ENCODE measurements around the gene FEM1C.

Gene FEM1C

GRCh38 chr5:115478281-115478680 is 66.3 kb downstream of the FEM1C start:
- TF ChIP-seq, protein P1, sequence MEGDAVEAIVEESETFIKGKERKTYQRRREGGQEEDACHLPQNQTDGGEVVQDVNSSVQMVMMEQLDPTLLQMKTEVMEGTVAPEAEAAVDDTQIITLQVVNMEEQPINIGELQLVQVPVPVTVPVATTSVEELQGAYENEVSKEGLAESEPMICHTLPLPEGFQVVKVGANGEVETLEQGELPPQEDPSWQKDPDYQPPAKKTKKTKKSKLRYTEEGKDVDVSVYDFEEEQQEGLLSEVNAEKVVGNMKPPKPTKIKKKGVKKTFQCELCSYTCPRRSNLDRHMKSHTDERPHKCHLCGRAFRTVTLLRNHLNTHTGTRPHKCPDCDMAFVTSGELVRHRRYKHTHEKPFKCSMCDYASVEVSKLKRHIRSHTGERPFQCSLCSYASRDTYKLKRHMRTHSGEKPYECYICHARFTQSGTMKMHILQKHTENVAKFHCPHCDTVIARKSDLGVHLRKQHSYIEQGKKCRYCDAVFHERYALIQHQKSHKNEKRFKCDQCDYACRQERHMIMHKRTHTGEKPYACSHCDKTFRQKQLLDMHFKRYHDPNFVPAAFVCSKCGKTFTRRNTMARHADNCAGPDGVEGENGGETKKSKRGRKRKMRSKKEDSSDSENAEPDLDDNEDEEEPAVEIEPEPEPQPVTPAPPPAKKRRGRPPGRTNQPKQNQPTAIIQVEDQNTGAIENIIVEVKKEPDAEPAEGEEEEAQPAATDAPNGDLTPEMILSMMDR (IDR thresholded peaks at IDR 0.05; ENCODE audit: control insufficient read depth, extremely low read depth, insufficient read depth): no peak
- no peak overlapping the region for H3K4me3 ChIP-seq (ENCODE audit: low read depth, low read length)
- no peak for DNase-seq (ENCODE audit: low read depth)

DNA sequence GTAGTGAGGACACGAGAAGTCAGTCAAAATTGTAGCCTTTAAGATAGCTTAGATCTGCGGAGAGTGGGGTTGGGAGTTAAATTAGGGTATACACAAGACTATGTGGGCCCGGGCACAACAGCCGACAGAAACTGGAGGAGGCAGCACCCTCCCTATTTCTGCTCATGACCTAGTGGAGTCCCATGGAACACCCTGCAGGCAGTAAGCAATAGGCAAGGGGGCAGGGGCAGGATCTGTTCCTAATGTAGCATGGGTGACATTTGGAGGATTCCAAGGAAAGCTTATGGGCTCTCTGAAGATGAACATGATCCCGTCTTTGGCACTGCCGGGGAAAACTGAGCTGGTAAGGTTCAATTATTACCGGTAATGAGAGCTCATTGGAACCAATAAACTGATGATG is 67.0 kb downstream of the FEM1C start:
- no peak for DNase-seq (ENCODE audit: low read depth)
- TF ChIP-seq, protein P1 (IDR thresholded peaks at IDR 0.05; ENCODE audit: control insufficient read depth, extremely low read depth, insufficient read depth): no peak
- no peak overlapping the region for H3K4me3 ChIP-seq (ENCODE audit: low read depth, low read length)

DNA sequence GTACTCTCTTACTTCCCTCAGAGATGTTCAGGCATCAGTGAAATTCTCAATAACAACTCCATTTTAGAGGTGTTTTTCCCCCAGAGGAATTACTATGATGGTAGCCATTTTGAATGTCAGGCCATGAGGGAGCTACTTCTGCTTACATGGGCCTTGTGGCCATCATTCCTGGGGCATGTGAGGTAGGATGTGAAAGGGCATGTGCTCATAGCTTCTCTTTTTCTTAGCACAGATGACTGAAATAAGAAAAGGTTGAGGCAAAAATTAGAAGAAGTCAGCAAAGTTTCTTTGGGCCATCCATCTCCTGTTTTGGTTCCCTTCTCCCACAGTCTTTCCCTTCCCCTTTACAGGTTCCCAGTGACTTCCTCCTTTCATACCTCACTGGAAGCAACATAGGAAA is 68.8 kb downstream of the FEM1C start:
- H3K4me3 ChIP-seq (ENCODE audit: low read depth, low read length): no peak overlapping the region
- TF ChIP-seq, protein P1 (IDR thresholded peaks at IDR 0.05; ENCODE audit: control insufficient read depth, extremely low read depth, insufficient read depth): no peak
- DNase-seq (ENCODE audit: low read depth): no peak

DNA sequence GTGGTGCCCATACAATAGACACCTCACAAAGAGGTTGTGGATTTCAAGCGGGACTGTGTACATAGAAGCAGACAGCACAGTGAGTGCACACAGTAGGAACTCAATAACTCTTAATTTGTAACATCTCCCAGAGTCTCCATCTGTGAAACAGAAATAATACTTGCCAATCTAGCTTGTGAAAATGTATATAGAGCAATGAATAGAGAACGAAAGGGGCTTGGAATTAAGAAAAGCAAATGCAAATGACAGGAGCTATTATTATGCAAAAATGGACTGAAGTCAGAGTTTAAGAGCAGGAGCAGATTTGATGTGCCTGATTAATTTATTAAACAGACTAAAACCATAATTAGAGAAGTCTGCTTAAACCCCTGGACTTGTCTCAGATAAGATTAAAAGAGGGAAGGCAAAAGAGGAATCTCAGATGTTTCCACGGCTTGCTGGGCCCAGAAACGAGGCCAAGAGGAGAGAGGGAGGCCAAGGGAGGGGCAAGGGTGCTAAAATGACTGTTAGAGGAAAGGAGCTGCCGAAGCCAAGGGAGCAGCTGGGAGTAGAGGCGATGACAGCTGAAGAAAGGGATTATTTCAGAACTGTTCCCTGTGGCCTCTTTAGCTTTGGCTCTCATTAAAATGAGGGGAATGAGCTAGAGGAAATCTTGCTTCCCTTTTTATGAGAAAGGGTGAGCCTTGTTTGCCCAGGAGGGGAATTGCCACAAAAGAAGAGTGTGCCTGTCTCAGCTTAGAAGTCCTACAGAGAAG is 72.1 kb downstream of the FEM1C start:
- TF ChIP-seq, protein P1 (IDR thresholded peaks at IDR 0.05; ENCODE audit: control insufficient read depth, extremely low read depth, insufficient read depth): no peak
- DNase-seq (ENCODE audit: low read depth): no peak
- no peak overlapping the region for H3K4me3 ChIP-seq (ENCODE audit: low read depth, low read length)

DNA sequence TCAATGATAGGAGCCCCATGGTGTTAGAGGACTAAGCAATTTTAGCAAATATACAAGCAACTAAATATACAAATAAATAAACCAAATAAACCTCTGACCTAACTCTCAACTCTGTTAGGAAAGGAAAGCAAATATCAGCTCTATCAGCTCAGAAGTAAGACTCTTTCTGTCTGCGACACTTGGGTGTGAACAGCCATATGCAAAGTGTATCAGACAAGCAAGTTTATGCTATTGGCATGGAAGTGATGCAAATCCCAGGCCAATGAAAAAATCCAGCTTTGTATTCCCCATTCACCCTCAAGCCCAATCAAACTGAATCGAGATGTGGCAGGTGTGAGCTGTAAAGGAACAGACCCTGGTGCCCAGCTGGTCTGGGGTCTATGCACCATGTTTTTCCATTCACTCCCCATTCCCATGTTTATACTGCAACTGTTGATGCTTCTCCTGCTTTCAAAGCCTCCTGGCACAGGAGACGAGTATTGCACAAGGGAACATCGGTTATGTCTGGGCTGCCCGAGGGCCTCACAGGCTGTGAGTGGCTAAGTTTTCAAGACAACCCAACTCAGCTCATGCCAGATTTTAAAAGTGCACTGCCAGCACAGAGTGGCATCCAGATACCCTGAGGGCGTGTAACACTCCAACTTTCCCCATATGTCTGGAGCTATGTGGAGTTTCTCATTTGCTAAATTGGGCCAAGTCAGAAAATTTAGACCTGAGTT is 73.1 kb downstream of the FEM1C start:
- DNase-seq (ENCODE audit: low read depth): no peak
- TF ChIP-seq, protein P1 (IDR thresholded peaks at IDR 0.05; ENCODE audit: control insufficient read depth, extremely low read depth, insufficient read depth): no peak
- no peak overlapping the region for H3K4me3 ChIP-seq (ENCODE audit: low read depth, low read length)

DNA sequence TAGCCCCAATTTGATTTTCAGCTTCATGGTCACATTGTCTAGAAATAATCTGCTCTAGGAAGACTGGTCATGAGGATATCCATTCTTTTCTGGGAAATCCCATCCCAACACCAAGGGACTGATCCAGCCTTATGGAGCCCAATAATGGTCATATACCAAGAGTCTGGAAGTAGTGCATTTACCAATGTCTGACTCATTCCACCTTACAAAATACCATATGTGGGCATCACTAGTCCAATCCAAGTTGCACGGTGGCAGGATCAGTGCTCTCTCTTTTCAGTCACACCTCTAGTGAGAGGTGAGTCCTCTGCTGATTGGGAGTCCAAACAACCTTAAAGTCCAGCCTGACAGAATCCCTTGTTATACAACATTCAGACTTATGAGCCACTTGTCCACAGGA is 73.7 kb downstream of the FEM1C start:
- DNase-seq (ENCODE audit: low read depth): no peak
- H3K4me3 ChIP-seq (ENCODE audit: low read depth, low read length): no peak overlapping the region
- TF ChIP-seq, protein P1 (IDR thresholded peaks at IDR 0.05; ENCODE audit: control insufficient read depth, extremely low read depth, insufficient read depth): no peak

Data from LNCaP clone FGC (cell line).